Hematopoietic multipotent progenitor cell treated with erythropoietin and hydrocortisone succinate and interleukin-3 and kit ligand, for 6 days (in vitro differentiated cells): ENCODE measurements around the gene ADD1.

Experiments
- DNase-seq: peaks from one replicate; pipeline ENCODE4 v3.0.0-alpha.2; 2015

Gene ADD1

GRCh38 chr4:2862528-2862927 lies 18.9 kb downstream of the ADD1 start:
- no peak for DNase-seq

GRCh38 chr4:2863649-2864048 lies 20.0 kb downstream of the ADD1 start:
- DNase-seq: no peak

DNA sequence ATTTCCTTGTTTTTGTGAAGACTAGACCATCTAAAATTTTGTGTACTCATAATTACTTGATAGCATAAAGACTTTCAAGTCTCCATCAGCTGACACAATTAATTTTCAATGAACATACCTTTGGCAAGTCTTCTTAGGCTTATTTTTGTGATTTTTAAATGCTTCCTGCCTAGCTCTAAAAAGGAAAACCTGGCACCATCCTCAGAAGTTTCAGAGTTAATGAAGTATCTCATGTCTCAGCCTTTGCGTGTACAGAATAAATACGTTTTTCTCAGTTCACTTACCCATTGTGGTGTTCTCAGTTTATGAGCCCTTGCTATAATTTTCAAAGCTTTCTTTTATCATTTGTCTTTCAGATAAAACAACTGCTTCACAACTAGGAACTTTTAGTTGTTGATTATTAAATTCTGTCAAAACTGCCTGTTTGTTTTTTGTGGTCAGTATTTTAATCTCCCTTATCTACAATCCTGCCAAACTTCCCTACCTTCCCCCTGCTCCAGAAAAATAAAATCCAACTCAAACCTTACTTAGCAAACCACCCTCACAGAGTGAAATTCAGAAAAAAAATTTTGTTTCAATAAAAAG lies 21.6 kb downstream of the ADD1 start:
- no peak for DNase-seq

DNA sequence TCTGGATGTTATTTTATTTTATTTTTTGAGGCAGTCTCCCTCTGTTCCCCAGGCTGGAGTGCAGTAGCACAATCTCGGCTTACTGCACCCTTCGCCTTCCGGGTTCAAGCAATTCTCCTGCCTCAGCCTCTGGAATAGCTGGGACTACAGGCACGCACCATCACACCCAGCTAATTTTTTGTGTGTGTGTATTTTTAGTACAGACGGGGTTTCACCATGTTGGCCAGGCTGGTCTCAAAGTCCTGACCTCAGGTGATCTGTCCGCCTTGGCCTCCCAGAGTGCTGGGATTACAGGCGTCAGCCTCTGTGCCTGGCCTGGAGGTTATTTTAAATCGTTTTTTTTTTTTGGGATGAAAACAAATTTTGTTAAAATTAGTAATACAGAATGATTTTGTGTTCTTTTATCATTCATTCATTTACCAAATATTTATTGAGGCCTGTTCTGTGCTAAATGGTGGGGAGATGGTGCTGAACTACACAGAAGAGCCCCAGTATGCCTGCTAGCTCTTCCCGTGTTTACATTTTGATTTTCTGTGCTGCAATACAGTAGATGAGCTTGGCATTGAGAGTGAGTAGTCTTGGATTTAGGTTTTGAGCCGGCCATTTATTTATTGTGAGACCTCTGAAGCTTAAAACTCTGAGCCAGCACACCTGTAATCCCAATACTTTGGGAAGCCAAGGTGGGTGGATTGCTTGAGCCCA lies 22.7 kb downstream of the ADD1 start:
- DNase-seq: no peak

DNA sequence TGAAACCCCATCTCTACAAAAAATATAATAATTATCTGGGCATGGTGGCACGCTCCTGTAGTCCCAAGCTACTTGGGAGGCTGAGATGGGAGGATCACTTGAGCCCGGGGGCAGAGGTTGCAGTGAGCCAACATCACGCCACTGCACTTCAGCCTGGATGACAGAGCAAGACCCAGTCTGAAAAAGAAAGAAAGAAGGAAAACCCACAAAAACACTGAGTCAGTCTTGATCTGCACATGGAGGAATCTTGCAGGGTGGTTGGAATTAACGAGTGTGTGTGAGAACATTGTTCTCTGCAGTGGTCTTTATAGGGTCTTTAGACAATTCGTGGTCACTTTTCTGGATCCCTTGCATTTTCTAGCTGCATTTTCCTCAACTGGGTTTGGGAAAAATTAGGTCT lies 23.2 kb downstream of the ADD1 start:
- DNase-seq: no peak

DNA sequence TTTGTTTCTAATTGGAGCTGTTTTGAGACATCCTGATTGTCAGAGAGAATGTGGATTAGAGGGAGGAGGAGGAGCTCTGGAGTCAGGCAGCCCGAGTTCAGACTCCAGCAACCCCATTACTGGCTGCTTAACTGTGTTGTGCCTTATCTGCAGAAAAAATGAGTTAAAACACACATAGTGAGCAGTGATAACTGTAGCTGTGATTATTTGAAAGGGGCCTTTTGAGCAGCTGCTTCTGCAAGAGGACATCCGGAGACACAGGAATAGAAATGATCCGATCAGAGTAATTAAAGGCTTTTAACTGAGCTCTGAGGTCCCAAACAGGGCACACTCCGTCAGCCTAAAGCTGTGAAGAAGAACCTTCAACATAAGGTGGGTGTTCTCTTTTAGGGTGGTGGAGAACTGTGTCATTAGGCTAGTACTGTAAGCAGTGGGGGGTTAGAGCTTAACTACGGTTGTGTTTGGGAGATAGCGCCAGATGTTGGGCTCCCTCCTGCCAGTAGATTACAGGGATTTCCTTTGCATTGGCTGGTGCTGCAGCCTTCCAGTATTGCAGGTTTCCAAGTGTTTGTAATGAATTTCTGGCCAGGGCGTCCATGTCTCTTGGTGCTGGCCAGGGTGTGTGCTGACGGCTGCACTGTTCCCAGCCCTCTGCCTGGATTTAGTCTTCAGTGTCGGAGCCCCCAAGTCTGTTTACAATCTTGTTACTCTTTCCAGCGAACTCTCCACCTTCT lies 24.3 kb downstream of the ADD1 start:
- peak; percentile 91 for DNase-seq

- DNase-seq: no peak
These were observed 25.3 kb downstream of the ADD1 start for GRCh38 chr4:2868877-2869487.

GRCh38 chr4:2869659-2870058 lies 26.0 kb downstream of the ADD1 start:
- DNase-seq: no peak

GRCh38 chr4:2870082-2870481 lies 26.4 kb downstream of the ADD1 start:
- no peak for DNase-seq

DNA sequence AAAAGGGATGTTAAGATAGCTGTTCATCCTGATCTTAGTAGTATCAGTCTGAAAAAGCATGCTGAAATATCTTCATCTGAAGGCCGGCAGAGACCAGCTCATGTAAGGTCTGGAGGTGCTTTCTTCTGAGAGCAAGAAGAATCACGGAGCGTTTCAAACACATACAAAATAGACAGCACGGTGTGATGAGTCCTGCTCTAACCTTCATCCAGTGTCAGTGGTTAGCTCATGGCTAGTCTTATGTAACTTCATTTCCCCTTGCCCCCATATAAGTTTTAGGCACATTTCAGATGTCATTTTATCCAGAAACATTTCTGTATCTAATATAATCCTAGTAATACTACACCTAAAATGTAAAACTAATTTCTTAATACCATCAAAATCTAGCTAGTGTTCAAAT lies 27.8 kb downstream of the ADD1 start:
- no peak for DNase-seq

DNA sequence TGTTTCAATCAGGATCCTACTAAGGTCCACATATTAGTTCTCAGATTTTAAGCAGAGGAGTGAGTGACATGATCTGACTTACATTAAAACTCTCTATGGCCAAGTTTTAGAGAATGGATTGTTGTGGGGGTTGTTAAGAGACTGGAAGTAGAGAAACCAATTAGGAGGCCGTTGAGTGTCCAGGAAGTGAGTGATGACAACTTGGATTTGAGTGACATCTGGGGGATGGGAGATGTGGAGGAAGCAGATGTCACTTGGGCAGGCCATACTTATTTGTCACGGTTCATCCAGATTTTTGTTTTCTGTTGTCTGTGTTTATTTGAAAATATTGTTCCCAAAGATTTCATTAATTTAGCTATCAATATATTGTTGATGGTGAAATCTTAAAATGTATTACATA lies 28.3 kb downstream of the ADD1 start:
- peak; percentile 27 for DNase-seq

GRCh38 chr4:2873329-2873728 lies 29.7 kb downstream of the ADD1 start:
- no peak for DNase-seq

GRCh38 chr4:2874861-2875260 lies 31.2 kb downstream of the ADD1 start:
- DNase-seq: no peak

GRCh38 chr4:2875556-2875955 lies 31.9 kb downstream of the ADD1 start:
- DNase-seq: no peak

GRCh38 chr4:2878346-2878745 lies 34.7 kb downstream of the ADD1 start:
- DNase-seq: no peak

- DNase-seq: no peak
These were observed 35.4 kb downstream of the ADD1 start for GRCh38 chr4:2879026-2879425.

DNA sequence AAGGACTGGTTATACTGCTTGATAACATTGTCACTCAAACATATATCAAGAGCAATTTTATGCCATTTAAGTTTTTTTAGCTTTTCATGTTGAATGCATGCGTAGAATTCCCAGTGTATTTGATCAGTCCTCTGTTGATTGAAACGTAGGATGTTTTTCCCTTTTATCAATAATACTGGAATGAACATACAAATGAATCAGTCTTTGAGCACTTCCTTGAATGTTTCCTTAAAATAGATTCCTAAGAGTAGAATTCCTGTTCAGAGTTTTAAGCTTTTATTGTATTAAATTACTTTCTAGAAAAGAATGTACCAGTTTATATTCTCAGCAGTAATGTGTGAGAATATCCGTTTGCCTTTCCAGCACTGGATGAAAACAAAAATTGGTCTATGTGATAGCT lies 37.8 kb downstream of the ADD1 start:
- DNase-seq: no peak

DNA sequence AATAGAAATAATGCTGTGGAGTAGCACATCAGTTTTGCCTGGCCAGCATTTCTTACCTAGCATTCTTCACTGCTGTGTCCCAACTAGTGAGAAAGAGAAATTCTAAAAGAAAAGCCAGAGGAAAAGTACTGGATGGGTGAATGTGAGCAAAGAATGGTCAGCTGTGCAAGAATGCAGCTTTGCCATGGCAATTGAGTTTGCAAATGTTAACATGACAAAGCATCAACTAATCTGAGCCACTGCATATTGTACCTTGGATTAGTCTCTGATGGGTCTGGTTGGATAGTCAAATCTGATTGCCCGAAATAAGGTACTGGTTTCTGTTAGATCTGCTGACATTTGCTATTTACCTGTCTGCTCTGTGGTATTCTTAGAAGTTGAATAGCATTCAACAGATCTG lies 38.7 kb downstream of the ADD1 start:
- no peak for DNase-seq

- no peak for DNase-seq
These were observed 42.5 kb downstream of the ADD1 start for GRCh38 chr4:2886161-2886560.

- DNase-seq: no peak
These were observed 43.0 kb downstream of the ADD1 start for GRCh38 chr4:2886622-2887021.

DNA sequence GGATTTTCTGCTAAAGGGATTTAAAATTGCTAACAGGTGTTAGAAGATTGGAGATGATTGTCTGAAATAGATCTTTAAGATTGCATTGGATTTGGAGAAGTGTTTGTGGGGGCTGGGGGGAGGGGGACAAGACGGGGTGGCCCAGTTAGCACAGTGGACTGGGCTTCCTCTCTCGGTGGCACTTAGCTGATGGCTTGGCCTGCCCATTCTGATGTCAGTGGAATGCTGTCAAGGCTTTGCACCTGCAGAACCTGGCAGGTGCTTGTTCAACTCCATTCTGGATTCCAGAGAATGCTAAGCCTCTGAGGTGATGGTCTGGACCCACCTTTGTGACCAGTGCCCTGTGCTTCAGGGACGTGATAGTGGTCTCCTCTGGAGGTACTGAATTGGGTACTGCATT lies 43.7 kb downstream of the ADD1 start:
- no peak for DNase-seq

DNA sequence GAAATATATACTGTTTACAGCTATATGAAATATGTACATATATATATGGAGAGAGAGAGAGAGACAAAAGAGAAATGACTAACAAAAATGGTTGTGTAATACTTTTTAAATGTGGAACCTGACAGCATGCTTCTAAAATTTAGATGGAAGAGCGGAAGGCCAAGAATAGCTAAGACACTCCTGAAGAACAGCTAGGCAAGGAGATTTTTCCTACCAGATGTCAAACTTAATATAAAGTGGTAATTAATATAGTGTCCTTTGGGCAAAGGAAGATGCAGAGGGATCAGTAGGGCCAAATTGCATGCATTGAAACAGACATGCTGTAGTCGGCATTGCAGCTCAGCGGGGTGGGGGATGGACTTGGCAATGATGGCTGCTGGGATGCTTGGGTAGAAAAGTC lies 45.2 kb downstream of the ADD1 start:
- no peak for DNase-seq

DNA sequence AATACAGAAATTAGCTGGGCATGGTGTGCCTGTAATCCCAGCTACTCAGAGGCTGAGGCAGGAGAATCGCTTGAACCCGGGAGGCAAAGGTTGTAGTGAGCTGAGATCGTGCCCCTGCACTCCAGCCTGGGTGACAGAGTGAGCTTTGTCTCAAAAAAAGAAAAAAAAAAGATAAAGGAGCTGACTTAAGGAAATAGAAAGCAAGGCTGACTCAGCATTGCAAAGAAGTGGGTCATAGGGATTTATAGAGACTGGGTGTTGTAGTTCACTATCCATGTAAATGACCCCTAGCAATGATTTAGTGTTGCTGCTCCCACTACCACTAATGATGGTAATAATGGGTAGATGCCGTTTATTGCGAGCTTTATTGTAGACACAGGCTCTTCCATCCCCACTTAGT lies 47.6 kb downstream of the ADD1 start:
- no peak for DNase-seq

GRCh38 chr4:2893772-2894171 lies 50.1 kb downstream of the ADD1 start:
- DNase-seq: no peak
